HG03103 (cell line): ENCODE measurements around the gene MRGPRF.
A peak's percentile ranks its signal among the peaks of the same experiment; 100 is the strongest.

ENCODE experiments used
- ATAC-seq: cut with Tn5 transposase; IDR thresholded peaks from one replicate; pipeline ENCODE4 v1.9.1; 2021; ENCODE audit warnings: low read depth; ENCODE audit not compliant: unreplicated experiment

MRGPRF gene, protein sequence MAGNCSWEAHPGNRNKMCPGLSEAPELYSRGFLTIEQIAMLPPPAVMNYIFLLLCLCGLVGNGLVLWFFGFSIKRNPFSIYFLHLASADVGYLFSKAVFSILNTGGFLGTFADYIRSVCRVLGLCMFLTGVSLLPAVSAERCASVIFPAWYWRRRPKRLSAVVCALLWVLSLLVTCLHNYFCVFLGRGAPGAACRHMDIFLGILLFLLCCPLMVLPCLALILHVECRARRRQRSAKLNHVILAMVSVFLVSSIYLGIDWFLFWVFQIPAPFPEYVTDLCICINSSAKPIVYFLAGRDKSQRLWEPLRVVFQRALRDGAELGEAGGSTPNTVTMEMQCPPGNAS

DNA sequence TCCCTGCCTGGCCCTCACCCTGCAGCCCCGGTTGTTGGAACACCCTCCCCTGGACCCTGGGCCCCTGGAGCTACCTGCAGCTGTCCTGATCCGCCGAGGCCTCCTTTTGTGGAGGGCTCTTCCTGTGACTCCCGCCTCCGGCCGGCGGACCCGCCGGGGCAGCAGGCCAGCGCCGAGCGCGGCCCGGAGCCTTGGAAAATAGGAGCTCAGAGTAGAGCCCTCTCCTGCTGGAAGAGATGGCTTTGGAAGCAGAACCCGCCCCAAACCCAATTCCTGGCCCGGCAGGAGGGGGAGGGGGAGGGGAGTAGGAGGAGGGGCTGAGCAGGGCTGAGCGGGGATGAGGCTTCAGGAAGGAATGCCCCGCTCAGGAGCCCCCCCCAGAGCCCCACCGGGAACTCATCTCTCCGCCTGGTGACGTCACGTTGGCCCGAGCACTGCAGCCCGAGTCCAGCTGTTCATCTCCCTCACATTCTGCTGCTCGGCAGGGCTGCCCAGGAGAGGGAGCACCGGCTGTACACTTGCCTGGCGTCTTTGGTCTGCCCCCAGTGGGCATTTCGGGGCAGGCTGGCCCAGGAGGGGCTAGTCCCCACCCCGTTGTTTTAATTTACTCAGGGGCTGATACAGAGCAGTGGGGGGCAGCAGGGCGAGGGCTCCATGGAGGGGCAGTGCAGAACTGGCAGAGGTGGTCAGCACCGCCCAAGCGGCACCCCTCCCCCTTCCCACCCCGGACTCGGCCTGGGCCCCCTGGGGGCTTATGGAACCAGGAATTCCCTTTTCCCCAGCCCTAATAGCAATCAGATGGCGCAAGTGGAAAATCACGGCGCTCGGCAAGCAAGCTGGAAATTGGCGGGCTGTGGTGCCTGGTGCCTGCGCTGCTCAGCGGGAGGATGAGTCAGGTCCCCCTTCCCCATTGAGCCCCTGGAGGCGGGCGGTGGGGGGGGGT is at the start of gene MRGPRF:
TSS of gene MRGPRF (minus strand) at position 238 of the 943 bp plus-strand sequence. CDS start 3,345 bp downstream, outside the sequence.
- no peak for ATAC-seq

DNA sequence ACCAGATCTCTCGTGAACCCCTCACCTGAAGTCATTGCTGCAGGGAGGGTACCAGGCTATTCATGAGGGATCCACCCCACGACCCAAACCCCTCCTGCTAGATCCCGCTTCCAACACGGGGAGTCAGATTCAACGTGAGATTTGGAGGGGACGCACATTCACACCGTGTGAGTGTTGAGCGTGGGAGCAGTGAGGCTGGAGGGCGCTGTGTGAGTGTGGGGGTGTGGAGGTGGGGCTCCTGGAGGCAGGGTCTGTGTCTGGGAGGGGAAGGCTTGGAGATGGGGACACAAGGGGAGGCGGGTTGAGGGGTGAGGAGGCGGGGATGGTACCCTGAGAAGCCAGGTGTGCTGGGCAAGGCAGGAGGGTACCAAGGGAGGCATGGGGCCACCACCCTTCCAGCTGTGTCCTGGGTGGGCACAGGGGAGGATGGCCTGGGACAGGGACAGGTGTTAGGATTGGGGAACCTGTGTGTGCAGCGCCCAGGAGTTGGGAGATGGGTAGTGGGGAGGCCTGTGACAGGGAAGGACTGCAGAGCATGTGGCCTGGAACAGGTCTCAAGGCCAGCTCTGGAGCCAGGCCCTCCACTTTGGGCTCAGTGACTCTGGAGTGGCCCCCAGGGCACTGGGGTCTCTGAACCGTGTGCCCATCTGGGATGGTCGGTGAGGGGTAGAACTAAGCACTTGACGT is 49.3 kb upstream of the MRGPRF start:
- no peak for ATAC-seq

- ATAC-seq, result no peak
Measured at GRCh38 chr11:69061713-69062053, 48.6 kb upstream of the MRGPRF start.

- no peak for ATAC-seq
Measured at GRCh38 chr11:69060806-69061712, 48.0 kb upstream of the MRGPRF start.

GRCh38 chr11:69059985-69060384 is 46.9 kb upstream of the MRGPRF start:
- ATAC-seq, result no peak

- ATAC-seq, result no peak
Measured at GRCh38 chr11:69059429-69059828, 46.4 kb upstream of the MRGPRF start.

DNA sequence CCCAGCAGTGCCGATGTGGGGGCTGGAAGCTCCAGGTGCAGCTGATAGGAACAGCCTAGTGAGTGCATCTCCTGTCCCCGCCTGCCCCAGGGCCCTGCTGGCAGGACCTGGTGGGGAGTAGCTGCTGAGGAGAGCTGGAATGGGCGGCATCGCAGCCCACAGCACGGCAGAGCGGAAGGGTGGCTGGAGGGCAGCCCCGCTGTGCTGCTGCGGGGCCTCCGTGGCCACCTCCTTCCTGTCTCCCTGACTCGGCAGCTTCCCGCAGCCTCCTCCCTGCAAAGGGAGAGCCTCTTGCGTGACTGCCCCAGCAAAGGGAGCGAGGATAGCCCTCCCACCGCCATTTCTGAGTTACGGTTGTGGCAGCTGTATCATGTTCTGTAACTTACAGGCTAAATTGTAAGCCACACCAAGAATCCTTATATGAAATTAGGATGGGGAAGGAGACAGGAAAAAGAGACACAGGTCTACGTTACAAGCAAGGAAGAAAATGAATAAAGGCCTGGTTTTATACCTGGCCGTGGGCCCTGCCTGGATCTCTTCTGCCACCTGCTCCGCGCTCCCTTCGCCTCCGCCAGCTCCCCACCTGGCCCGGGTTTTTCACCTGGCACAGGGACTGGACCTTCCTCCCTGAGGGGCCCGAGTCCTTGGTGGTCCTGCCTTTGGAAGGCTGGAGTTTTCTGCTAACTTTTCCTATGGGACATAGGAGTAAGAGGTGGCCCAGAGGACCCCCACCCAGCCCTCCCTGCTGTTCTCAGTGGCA is 45.6 kb upstream of the MRGPRF start:
- no peak for ATAC-seq

DNA sequence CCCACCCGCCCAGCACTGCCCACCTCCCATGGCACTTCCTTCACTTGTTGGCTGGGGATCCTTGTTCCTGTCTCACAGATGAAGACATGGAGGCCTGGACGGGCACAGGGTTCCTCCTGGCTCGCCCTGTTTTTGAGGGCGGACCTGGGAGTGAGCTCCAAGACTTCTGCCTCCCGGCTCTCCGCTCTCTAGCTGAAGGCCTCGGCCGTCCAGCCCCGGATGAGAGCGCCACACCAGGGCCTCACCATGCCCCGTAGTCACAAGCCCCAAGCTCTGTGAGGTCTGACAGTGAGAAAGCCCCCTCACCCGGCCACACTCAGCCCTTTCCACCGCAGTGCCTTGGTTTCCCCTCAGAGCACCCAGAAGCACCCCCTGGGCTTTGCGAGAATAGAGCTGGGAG is 44.8 kb upstream of the MRGPRF start:
- ATAC-seq, result no peak

- ATAC-seq, result no peak
Measured at GRCh38 chr11:69057236-69057635, 44.2 kb upstream of the MRGPRF start.

DNA sequence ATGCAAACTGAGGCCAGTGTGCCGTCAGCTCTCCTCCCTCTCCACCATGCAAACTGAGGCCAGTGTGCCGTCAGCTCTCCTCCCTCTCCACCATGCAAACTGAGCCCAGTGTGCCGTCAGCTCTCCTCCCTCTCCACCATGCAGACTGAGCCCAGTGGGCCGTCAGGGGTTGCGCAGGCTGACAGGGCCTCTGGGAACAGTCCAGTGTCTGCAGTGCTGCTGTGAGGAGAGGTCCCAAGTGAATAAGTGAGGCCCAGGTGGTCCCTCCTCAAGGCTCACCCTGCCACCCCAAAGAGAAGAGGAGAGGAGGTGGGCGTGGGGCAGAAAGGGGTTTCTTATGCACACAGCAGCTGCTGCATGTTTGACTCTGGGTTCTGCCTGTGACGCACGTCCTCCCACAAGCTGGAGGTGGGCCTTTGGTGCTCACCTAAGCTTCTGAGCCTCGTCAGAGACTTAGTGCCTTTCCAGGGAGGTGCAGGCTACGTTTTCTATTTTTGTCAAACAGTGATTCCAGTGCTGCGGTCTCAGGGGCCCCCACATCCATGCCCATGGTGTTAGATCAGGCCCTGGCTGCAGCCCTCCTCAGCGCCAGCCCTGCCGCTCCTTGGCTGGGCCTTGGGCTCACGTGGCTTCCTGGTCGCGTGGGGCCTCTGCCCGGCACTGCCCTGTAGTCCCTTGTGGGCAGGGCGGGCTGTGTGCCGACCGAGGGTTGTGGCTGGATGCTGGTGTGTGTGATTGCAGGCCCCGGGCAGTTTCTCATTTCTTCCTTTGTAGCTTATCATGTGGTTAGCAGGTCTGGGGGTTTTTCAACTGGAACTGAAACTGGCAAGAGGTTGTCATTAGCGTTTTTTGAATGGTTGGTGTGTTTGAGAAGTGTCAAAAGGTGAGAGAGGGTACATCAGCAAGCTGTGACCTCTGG is 42.8 kb upstream of the MRGPRF start:
- peak; percentile 78 for ATAC-seq

- no peak for ATAC-seq
Measured at GRCh38 chr11:69055212-69055586, 42.2 kb upstream of the MRGPRF start.

DNA sequence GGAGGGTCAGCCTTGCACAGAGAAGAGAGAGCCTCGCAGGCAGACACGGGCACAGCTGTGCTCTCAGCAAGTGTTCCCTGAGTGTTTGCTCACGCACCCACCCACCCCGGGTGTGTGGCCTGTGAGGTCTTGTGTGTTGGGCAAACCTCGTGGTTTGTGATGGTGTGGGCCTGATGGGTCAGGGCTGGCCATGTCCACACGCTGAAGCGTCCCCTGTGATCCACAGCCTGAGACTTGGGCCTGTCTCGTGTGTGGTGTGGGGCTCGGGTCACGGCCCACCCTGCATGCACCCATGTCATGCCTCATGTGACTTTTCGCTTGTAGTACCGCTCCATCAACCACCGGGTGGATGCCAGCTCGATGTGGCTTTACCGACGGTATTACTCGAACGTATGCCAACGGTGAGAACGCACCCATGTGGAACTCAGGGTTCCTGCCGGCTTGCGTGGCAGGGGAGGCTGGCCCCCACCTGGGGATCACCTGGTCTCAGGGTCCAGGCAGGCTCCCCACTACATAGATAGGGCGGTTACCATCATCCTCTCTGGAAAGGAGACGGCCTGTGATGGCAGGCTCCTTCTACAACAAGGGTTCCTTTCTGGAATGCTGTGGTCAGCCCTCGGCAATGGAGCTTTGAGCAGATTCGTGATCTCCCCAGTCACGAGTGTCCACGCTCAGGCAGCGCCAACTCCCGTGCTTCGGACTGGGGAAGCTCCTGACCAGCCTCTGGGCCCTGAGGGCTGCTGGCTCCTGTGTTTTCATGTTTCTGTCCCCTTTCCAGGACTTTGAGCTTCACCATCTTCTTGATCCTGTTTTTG is 41.6 kb upstream of the MRGPRF start:
- no peak for ATAC-seq

DNA sequence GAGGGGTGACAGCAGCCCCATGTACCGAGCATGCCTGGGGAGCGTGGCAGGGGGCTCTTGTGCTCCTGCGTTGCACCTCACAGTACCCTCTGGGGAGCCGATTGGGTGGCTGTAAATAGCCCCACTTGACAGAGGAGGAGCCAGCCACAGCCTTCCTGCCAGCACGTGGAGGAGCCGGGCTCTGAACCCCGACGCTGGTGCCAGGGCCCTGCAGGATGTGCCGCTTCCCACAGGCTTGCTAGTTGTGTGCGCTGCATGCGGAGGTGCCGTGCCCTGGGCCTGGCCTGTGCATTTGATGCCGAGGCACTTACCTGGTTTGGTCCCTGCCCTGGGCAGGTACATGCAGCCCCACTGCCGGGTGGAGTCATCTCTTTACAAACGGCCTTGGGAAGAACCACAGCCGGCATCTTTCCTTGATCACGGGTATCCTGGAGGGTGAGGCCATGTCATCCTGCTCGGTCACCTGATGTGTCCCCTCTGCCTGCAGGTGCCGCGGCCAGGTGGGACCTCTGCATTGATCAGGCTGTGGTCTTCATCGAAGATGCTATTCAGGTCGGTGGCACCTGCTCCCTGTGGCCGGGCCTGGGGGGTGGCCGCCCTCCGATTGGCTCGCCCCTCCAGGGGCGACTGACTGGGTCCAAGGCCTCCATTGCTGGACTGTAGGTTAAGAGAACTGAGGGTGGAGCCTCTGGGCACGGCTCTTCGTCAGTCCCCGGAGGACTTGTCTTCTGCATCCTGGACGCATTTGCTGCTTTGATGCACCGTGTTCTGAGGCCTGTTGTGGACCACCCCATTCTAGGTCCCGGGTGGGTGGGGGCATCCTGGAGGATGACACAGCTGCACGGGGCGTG is 40.7 kb upstream of the MRGPRF start:
- ATAC-seq, result no peak

DNA sequence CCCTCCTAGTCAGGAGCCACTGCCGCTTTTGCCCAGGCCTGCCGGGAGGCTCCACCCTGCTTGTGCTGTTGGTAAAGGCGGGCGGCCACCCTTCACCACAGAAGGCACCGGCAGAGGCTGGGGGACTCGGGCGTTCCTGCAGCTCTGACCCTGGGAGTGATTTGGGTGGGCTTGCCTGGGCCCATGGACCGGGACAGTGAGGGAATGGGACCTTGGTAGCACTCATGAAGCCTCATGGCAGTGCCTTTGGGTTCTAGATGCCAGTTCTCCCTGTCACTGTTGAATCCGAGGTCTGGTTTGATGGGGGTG is 40.1 kb upstream of the MRGPRF start:
- ATAC-seq, result no peak

- ATAC-seq, result no peak
Measured at GRCh38 chr11:69052343-69053168, 39.5 kb upstream of the MRGPRF start.
